NCI-H128 (cell line): ENCODE results near the gene SLC30A7.
"Not testable (repeated sequence)": the region's sequence is repeated elsewhere in the genome, so short reads cannot be mapped to it uniquely, and the experiment has no call there.

ENCODE experiments used
- DNase-seq: peaks from one replicate; lab custom pipeline; 2025; ENCODE audit not compliant: unreplicated experiment; lab: John Stamatoyannopoulos, UW

The SLC30A7 gene

GRCh38 chr1:100936194-100936967 is 40.5 kb downstream of the SLC30A7 start:
- DNase-seq, result no peak

- DNase-seq, result no peak
These were observed 45.2 kb downstream of the SLC30A7 start for GRCh38 chr1:100941098-100941527.

GRCh38 chr1:100941580-100942216 is 45.8 kb downstream of the SLC30A7 start:
- DNase-seq, result no peak

- DNase-seq, result no peak
These were observed 46.6 kb downstream of the SLC30A7 start for GRCh38 chr1:100942304-100943046.

GRCh38 chr1:100943533-100943932 is 47.6 kb downstream of the SLC30A7 start:
- no peak for DNase-seq

DNA sequence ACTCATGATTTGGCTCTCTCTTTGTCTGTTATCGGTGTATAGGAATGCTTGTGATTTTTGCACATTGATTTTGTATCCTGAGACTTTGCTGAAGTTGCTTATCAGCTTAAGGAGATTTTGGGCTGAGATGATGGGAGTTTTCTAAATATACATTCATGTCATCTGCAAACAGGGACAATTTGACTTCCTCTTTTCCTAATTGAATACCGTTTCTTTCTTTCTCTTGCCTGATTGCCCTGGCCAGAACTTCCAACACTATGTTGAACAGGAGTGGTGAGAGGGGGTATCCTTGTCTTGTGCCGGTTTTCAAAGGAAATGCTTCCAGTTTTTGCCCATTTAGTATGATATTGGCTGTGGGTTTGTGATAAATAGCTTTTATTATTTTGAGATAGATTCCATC is 50.2 kb downstream of the SLC30A7 start:
- DNase-seq, result not testable (repeated sequence)

- DNase-seq, result not testable (repeated sequence)
These were observed 51.9 kb downstream of the SLC30A7 start for GRCh38 chr1:100947816-100948215.

DNA sequence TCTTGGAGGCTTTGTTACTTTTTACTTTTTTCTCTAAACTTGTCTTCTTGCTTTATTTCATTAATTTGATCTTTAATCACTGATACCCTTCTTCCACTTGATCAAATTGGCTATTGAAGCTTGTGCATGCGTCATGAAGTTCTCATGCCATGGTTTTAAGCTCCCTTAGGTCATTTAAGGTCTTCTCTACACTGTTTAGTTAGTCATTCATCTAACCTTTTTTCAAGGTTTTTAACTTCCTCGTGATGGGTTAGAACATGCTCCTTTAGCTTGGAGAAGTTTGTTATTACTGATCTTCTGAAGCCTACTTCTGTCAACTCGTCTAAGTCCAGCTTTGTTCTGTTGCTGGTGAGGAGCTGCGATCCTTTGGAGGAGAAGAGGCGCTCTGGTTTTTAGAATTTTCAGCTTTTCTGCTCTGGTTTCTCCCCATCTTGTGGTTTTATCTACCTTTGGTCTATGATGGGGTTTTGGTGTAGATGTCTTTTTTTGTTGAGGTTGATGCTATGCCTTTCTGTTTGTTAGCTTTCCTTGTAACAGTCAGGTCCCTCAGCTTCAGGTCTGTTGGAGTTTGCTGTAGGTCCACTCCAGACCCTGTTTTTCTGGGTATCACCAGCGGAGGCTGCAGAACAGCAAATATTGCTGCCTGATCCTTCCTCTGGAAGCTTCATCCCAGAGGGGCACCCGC is 53.0 kb downstream of the SLC30A7 start:
- not testable (repeated sequence) for DNase-seq

DNA sequence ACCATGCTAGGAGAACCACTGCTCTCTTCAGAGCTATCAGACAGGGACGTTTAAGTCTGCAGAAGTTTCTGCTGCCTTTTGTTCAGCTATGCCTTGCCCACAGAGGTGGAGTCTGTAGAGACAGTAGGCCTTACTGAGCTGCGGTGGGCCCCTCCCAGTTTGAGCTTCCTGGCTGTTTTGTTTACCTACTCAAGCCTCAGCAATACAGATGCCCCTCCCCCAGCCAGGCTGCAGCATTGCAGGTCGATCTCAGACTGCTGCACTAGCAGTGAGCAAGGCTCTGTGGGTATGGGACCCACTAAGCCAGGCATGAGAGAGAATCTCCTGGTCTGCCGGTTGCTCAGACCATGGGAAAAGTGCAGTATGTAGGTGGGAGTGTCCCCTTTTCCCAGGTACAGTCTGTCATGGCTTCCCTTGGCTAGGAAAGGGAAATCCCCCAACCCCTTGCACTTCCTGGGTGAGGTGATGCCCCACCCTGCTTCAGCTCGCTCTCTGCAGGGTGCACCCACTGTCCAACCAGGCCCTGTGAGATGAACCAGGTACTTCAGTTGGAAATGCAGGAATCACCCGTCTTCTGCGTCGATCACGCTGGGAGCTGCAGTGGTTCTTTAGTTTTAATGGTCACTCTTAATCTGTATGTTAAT is 53.7 kb downstream of the SLC30A7 start:
- not testable (repeated sequence) for DNase-seq

DNA sequence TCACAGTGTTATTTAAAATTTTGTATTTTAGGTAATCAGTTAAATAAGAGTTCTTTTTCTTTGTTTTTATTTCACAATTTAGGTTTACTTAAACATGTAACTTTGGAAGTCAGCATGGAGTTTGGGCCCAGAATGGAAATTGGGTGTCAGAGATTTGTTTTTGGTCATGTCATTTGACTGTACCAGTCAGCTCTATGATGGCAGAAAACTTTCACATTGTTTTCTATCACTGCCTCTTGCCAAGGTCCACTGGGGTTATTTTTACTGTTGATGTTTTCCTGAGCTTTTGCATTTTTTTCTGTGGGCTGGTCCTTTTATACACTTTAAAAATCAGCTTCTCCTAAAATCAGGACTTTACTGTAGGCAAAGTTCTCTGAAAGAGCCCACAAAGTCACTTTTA is 54.4 kb downstream of the SLC30A7 start:
- no peak for DNase-seq

GRCh38 chr1:100950781-100951180 is 54.9 kb downstream of the SLC30A7 start:
- DNase-seq, result no peak

GRCh38 chr1:100952104-100952745 is 56.3 kb downstream of the SLC30A7 start:
- DNase-seq, result no peak

- not testable (repeated sequence) for DNase-seq
These were observed 57.1 kb downstream of the SLC30A7 start for GRCh38 chr1:100952970-100953369.

- DNase-seq, result no peak
These were observed 58.3 kb downstream of the SLC30A7 start for GRCh38 chr1:100953960-100954730.

- no peak for DNase-seq
These were observed 59.4 kb downstream of the SLC30A7 start for GRCh38 chr1:100955322-100955721.

- DNase-seq, result no peak
These were observed 63.7 kb downstream of the SLC30A7 start for GRCh38 chr1:100959502-100960060.

- DNase-seq, result no peak
These were observed 64.2 kb downstream of the SLC30A7 start for GRCh38 chr1:100960098-100960497.

DNA sequence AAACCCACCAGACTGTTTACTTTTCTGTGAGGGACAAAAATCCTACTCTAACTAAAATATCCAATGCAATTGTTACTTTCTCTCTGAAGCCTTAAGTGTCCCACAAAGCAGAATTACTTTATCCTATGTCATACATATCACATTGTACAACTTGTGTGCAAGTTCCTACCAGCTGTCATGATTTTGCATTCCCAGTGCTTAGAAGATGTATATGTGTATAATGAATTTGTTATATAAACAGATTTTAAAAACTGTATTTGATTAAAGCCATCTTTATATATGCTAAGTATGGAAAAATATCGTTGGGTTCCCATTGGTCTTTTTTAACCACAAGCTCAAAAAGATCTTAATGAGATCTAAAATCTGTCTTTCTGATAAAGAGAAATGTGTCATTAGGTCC is 72.7 kb downstream of the SLC30A7 start:
- DNase-seq, result no peak

DNA sequence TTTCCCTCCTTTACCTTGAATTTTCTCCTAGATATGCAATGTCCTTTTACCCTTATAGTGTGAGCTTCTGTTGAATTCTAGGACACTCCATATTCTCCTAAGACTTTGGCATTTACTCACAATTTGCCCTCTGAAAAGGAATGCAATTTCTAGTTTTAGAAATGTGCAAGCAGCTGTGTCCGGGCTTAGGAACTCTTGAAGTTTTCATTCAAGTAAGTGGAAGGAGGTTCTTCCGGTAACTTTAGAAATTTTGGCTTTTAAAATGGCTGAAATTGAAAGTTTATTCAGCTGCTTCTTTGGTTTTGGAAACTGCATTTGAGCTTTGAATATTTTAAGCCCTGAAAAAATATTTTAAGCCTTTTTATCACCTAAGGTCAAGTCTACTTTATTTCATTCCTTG is 73.4 kb downstream of the SLC30A7 start:
- no peak for DNase-seq
